ENCODE results near the gene GRIA4.

DNA sequence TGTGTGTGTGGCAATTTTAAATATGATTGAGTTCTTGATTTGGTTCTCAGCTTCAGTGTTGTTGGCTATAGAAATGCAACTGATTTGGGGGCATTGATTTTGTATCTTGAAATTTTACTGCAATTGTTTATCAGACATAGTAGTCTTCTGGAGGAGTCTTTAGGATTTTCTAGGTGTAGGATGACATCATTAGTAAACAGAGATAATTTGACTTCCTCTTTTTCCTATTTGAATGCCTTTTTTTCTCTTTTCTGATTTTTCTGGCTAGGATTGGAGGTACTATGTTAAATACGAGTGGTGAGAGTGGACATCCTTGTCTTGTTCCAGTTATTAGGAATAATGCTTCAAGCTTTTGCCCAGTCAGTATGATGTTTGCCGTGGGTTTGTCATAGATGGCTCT lies 287.3 kb downstream of the GRIA4 start:
- no peak for TF ChIP-seq POLR2A (IDR thresholded peaks at IDR 0.05)
- TF ChIP-seq, protein P1, sequence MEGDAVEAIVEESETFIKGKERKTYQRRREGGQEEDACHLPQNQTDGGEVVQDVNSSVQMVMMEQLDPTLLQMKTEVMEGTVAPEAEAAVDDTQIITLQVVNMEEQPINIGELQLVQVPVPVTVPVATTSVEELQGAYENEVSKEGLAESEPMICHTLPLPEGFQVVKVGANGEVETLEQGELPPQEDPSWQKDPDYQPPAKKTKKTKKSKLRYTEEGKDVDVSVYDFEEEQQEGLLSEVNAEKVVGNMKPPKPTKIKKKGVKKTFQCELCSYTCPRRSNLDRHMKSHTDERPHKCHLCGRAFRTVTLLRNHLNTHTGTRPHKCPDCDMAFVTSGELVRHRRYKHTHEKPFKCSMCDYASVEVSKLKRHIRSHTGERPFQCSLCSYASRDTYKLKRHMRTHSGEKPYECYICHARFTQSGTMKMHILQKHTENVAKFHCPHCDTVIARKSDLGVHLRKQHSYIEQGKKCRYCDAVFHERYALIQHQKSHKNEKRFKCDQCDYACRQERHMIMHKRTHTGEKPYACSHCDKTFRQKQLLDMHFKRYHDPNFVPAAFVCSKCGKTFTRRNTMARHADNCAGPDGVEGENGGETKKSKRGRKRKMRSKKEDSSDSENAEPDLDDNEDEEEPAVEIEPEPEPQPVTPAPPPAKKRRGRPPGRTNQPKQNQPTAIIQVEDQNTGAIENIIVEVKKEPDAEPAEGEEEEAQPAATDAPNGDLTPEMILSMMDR (IDR thresholded peaks at IDR 0.05), result no peak

All from lower leg skin (tissue), 3 donors.